GM19452 (cell line): ENCODE results near the gene LHX2.

ENCODE experiments used
- ATAC-seq: cut with Tn5 transposase; IDR thresholded peaks from one replicate; pipeline ENCODE4 v1.9.1; 2021; ENCODE audit not compliant: unreplicated experiment

Gene LHX2

GRCh38 chr9:124012368-124013301 is 1.1 kb downstream of the LHX2 start:
- no peak for ATAC-seq

- no peak for ATAC-seq
Observed at GRCh38 chr9:124013309-124014210, 2.0 kb downstream of the LHX2 start.

GRCh38 chr9:124014211-124014955 is 2.8 kb downstream of the LHX2 start:
- ATAC-seq, result no peak

GRCh38 chr9:124014956-124015660 is 3.5 kb downstream of the LHX2 start:
- no peak for ATAC-seq

- ATAC-seq, result no peak
Observed at GRCh38 chr9:124015661-124016131, 4.1 kb downstream of the LHX2 start.

GRCh38 chr9:124016175-124017050 is 4.8 kb downstream of the LHX2 start:
- no peak for ATAC-seq

- ATAC-seq, result no peak
Observed at GRCh38 chr9:124017051-124017928, 5.7 kb downstream of the LHX2 start.

GRCh38 chr9:124017929-124018729 is 6.6 kb downstream of the LHX2 start:
- ATAC-seq, result no peak

- ATAC-seq, result no peak
Observed at GRCh38 chr9:124018730-124019697, 7.4 kb downstream of the LHX2 start.

- no peak for ATAC-seq
Observed at GRCh38 chr9:124019771-124020519, 8.4 kb downstream of the LHX2 start.

- ATAC-seq, result no peak
Observed at GRCh38 chr9:124020520-124021384, 9.2 kb downstream of the LHX2 start.

GRCh38 chr9:124021385-124021769 is 9.8 kb downstream of the LHX2 start:
- no peak for ATAC-seq

GRCh38 chr9:124022201-124023121 is 10.9 kb downstream of the LHX2 start:
- ATAC-seq, result no peak

- no peak for ATAC-seq
Observed at GRCh38 chr9:124024107-124024506, 12.5 kb downstream of the LHX2 start.
